HepG2 (cell line): Measurements from ENCODE around the gene CDC42EP5. TPM values are rescaled to one million over a fixed set of nuclear protein-coding genes. Genes with fewer than 3 reads are reported as not detected.

Experiments
- ATAC-seq: fragments of 200-7000 bp; cut with Tn5 transposase; 3 replicates; pipeline ENCODE4 v1.9.1; 2020; ENCODE audit warnings: mild to moderate bottlenecking, moderate library complexity
- BruUV-seq: library from RNA; stranded (reverse); fragments of 400-500 nt; replicated peaks from 2 replicates; lab custom pipeline; 2021; lab: Mats Ljungman, UMichigan
- CTCF ChIA-PET: fragments of 300-600 bp; formaldehyde crosslinking; extraction: SDS; loops from one replicate; lab custom pipeline; 2021; ENCODE audit warnings: low total read pairs, inconsistent platforms, low intra/inter-chr PET ratio; lab: Yijun Ruan, JAX
- POLR2A ChIA-PET: fragments of 350-600 bp; sonication (Branson Sonifier 250); formaldehyde crosslinking; loops from one replicate; lab custom pipeline; 2020; ENCODE audit warnings: antibody characterized with exemption, inconsistent platforms; lab: Yijun Ruan, JAX
- DNase-seq: peaks from one replicate; pipeline ENCODE4 v3.0.0-alpha.2; 2015; ENCODE audit warnings: low spot score
- FAIRE-seq: peaks from 3 replicates; lab custom pipeline; 2011; peaks lifted over from hg19 to GRCh38; lab: Jason Lieb, UNC
- H2AFZ ChIP-seq: one replicate; pipeline ENCODE4 v1.6.1; 2011; ENCODE audit warnings: low read length, inconsistent platforms
- H3K27ac ChIP-seq: fragments of 300-600 bp; 3 replicates; pipeline ENCODE4 v1.8.0; 2011; ENCODE audit warnings: mixed run types, mild to moderate bottlenecking, mixed read lengths, low read length, inconsistent platforms; ENCODE audit not compliant: insufficient read depth; ENCODE audit errors: extremely low read length
- H3K27me3 ChIP-seq, 2 experiments: fragments of 200-600 bp in 1 of 2; 2 replicates in 1 of 2; 3 replicates in 1 of 2; pipeline versions ENCODE4 v1.6.0 to v1.8.0; 2011; ENCODE audit warnings: low read length in 2 of 2, mild to moderate bottlenecking in 2 of 2, moderate library complexity in 2 of 2, inconsistent platforms in 1 of 2; ENCODE audit not compliant: insufficient read depth in 2 of 2, control insufficient read depth in 1 of 2
- H3K36me3 ChIP-seq, 2 experiments: fragments of 200-600 bp in 1 of 2; replicated peaks in 1 of 2; 2 replicates in 1 of 2; 3 replicates in 1 of 2; pipeline versions ENCODE4 v1.5.1 to v1.8.0; 2011; ENCODE audit warnings: low read length in 2 of 2, inconsistent platforms in 1 of 2; ENCODE audit not compliant: insufficient read depth in 2 of 2, control insufficient read depth in 1 of 2
- H3K4me1 ChIP-seq: 2 replicates; pipeline ENCODE4 v1.5.1; 2012; ENCODE audit warnings: low read length, inconsistent platforms; ENCODE audit not compliant: insufficient read depth
- H3K4me2 ChIP-seq: 2 replicates; pipeline ENCODE4 v1.6.0; 2011; ENCODE audit warnings: low read depth, low read length, inconsistent platforms
- H3K4me3 ChIP-seq, 3 experiments: fragments of 200-600 bp in 1 of 3; sonication (generic), shearing (Covaris generic) in 1 of 3; replicated peaks in 1 of 3; 2 replicates each; pipeline ENCODE4 v1.5.1; 2011 to 2016; ENCODE audit warnings: low read length in 3 of 3, inconsistent platforms in 2 of 3, low read depth in 2 of 3, mild to moderate bottlenecking in 2 of 3, control low read depth in 1 of 3, mixed read lengths in 1 of 3; ENCODE audit not compliant: insufficient read depth in 1 of 3
- H3K79me2 ChIP-seq: one replicate; pipeline ENCODE4 v1.6.1; 2011; ENCODE audit warnings: low read length, inconsistent platforms; ENCODE audit not compliant: insufficient read depth
- H3K9ac ChIP-seq: 2 replicates; pipeline ENCODE4 v1.6.0; 2011; ENCODE audit warnings: mild to moderate bottlenecking, low read depth, low read length, inconsistent platforms; ENCODE audit not compliant: insufficient read depth
- H3K9me3 ChIP-seq: 2 replicates; pipeline ENCODE4 v1.5.1; 2012; ENCODE audit warnings: mild to moderate bottlenecking, low read length
- H4K20me1 ChIP-seq: 2 replicates; pipeline ENCODE4 v1.6.0; 2011; ENCODE audit warnings: inconsistent platforms, mild to moderate bottlenecking, low read length, moderate library complexity; ENCODE audit not compliant: insufficient read depth
- GATAD2A ChIP-seq: IDR thresholded peaks from 2 replicates; pipeline ENCODE4 v1.6.1; 2016
- GZF1 ChIP-seq: sonication (generic); formaldehyde crosslinking; IDR thresholded peaks from 2 replicates; pipeline ENCODE4 v1.5.1; 2020; ENCODE audit warnings: mild to moderate bottlenecking, missing genetic modification reagents
- HNF4A ChIP-seq: sonication (generic); formaldehyde crosslinking; IDR thresholded peaks from 2 replicates; pipeline ENCODE4 v1.4.0; 2020; ENCODE audit warnings: missing genetic modification reagents
- IKZF4 ChIP-seq: sonication (generic); formaldehyde crosslinking; IDR thresholded peaks from 2 replicates; pipeline ENCODE4 v1.5.1; 2020; ENCODE audit warnings: borderline replicate concordance, mild to moderate bottlenecking, low read depth, missing genetic modification reagents; ENCODE audit errors: not compliant biosample characterization
- NR2F6 ChIP-seq, 2 experiments: IDR thresholded peaks; 2 replicates each; pipeline ENCODE4 v1.6.1; 2016; ENCODE audit warnings: antibody characterized with exemption in 1 of 2, mild to moderate bottlenecking in 1 of 2
- RARA ChIP-seq: IDR thresholded peaks from 2 replicates; pipeline ENCODE4 v1.6.1; 2016; ENCODE audit warnings: missing genetic modification reagents, missing compliant biosample characterization
- SMC3 ChIP-seq: IDR thresholded peaks from 2 replicates; pipeline ENCODE4 v1.6.1; 2011; ENCODE audit warnings: low read length, improper control_type of control experiment
- SRF ChIP-seq: IDR thresholded peaks from 2 replicates; pipeline ENCODE4 v1.6.1; 2011; ENCODE audit warnings: mild to moderate bottlenecking, low read depth, low read length, moderate library complexity
- TBX3 ChIP-seq: fragments of 450-650 bp; IDR thresholded peaks from 2 replicates; pipeline ENCODE4 v1.6.1; 2017; ENCODE audit warnings: antibody characterized with exemption, mild to moderate bottlenecking, inconsistent platforms, borderline replicate concordance
- ZFP62 ChIP-seq: sonication (generic); formaldehyde crosslinking; IDR thresholded peaks from 2 replicates; pipeline ENCODE4 v1.4.0; 2020; ENCODE audit warnings: missing genetic modification reagents
- ZFP90 ChIP-seq: sonication (generic); formaldehyde crosslinking; IDR thresholded peaks from 2 replicates; pipeline ENCODE4 v1.8.0; 2022; ENCODE audit warnings: missing genetic modification reagents, mild to moderate bottlenecking, inconsistent platforms, borderline replicate concordance
- ZNF468 ChIP-seq: sonication (generic); formaldehyde crosslinking; IDR thresholded peaks from 2 replicates; pipeline ENCODE4 v1.8.0; 2022; ENCODE audit warnings: mild to moderate bottlenecking, moderate library complexity, missing genetic modification reagents
- WGBS: methylation state at CpG from one replicate; pipeline ENCODE4 v1.1.6; 2017; ENCODE audit warnings: low lambda C conversion rate; 5-methylcytosine and 5-hydroxymethylcytosine counted together
- in situ Hi-C: cut with HindIII; loops from 2 replicates; pipeline ENCODE4 v1.10.0; 2017; ENCODE audit warnings: low pct_unique_long_range_greater_than_20kb; ENCODE audit not compliant: extremely low pct_ligation_motif_present
- intact Hi-C: fragments of 100-400 bp; cut with micrococcal nuclease; formaldehyde crosslinking; loops from one replicate; pipeline ENCODE4 v1.10.0; 2022; ENCODE audit not compliant: unreplicated experiment
- polyA plus RNA-seq, 8 experiments: library from polyadenylated mRNA; depleted of rRNA in 3 of 8; stranded (reverse) in 7 of 8; unstranded in 1 of 8; fragments of >200 nt; fragmentation: Illumina TruSeq in 4 of 8; extraction: Trizol in 4 of 8; gene quantifications; 2 replicates each; pipeline versions ENCODE4 v1.2.1 to v1.2.3, GENCODE V29; 2011 to 2016; ENCODE audit warnings: low read depth in 4 of 8, missing spikeins in 1 of 8, mixed read lengths in 1 of 8; ENCODE audit not compliant: insufficient read depth in 1 of 8
- total RNA-seq, 5 experiments: library from RNA; depleted of rRNA; stranded (reverse); fragments of >200 nt; fragmentation: Illumina TruSeq; extraction: Trizol; gene quantifications; 2 replicates each; pipeline ENCODE4 v1.2.3, GENCODE V29; 2016; ENCODE audit warnings: low read depth in 1 of 5
- TF ChIP-seq, protein P1 (sequence below): sonication (generic); formaldehyde crosslinking; IDR thresholded peaks from 2 replicates; pipeline ENCODE4 v1.4.0; 2020; ENCODE audit warnings: missing genetic modification reagents
- TF ChIP-seq, protein P2 (sequence below): sonication (generic); formaldehyde crosslinking; IDR thresholded peaks from 2 replicates; pipeline ENCODE4 v1.5.0; 2020; ENCODE audit warnings: missing genetic modification reagents
- TF ChIP-seq, protein P3 (sequence below): sonication (generic); formaldehyde crosslinking; IDR thresholded peaks from 2 replicates; pipeline ENCODE4 v1.4.0; 2020; ENCODE audit warnings: missing genetic modification reagents
- TF ChIP-seq, protein P4 (sequence below): sonication (generic); formaldehyde crosslinking; IDR thresholded peaks from 2 replicates; pipeline ENCODE4 v1.5.1; 2020; ENCODE audit warnings: missing genetic modification reagents, mild to moderate bottlenecking, borderline replicate concordance
- TF ChIP-seq, protein P5 (sequence below): sonication (generic); formaldehyde crosslinking; IDR thresholded peaks from 2 replicates; pipeline ENCODE4 v1.4.0; 2020; ENCODE audit warnings: mild to moderate bottlenecking, missing genetic modification reagents

CDC42EP5 gene
- total and polyA plus RNA-seq, 2 of the 13 experiments (the other 11 are each of a cell fraction or from before 2014, with no cell fraction given): 0.41 to 1.6 TPM

DNA sequence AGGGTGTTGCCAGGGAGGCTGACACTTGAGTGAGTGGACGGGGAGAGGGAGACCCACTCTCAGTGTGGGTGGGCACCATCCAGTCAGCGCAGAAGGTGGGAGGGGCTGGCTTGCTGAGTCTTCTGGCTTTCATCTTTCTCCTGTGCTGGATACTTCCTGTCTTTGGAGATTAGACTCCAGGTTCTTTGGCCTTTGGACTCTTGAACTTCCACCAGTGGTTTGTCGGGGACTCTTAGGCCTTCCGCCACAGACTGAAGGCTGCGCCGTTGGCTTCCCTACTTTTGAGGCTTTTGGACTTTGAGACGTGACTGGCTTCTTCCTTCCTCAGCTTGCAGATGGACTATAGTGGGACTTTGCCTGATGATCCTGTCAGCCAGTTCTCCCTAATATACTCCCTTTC lies 28.4 kb downstream of the CDC42EP5 start:
- ChIA-PET POLR2A (interaction anchor here (1.6 kb wide), 1 partner anchor 18 kb away, joined by 3 read pairs; no protein-coding TSS in a partner anchor), CTCF (no interaction called here)
- Histone ChIP-seq H3K4me1 (peaks cover 28% of the 10 kb centered on the region), H2AFZ (no peak overlapping the region), H3K27me3 (no peaks in the 10 kb centered on the region; a peak in 1 of 5 replicates), H3K4me3 (no peak overlapping the region), H3K27ac (no peak overlapping the region), H3K36me3 (peaks cover 0 to 4% of the 10 kb centered on the region in 2 experiments; a peak in 1 of 5 replicates), H3K9ac (no peak overlapping the region), H3K79me2 (peaks cover 23% of the 10 kb centered on the region), H3K9me3 (no peaks in the 10 kb centered on the region), H4K20me1 (peaks cover 3% of the 10 kb centered on the region), H3K4me2 (peak overlapping the region; percentile 36; the same call in 1 of the 2 replicates)
- no peak for FAIRE-seq
- 67% methylated on average over 7 of the region's 7 CpGs for WGBS
- no peak for ATAC-seq
- in situ Hi-C loops (no loop called here), intact Hi-C loops (no loop called here)
- DNase-seq: no peak
- no TSS peak for BruUV-seq
- TF ChIP-seq IKZF4 (no peak), SRF (no peak), NR2F6 (IDR thresholded peaks at IDR 0.05) (no peak), NR2F6 (CRISPR knock-in tag; IDR thresholded peaks at IDR 0.05) (no peak), ZNF468 (CRISPR knock-in tag) (no peak), TBX3 (no peak), GZF1 (CRISPR knock-in tag) (no peak), ZFP90 (CRISPR knock-in tag) (no peak), GATAD2A (CRISPR knock-in tag) (peak; percentile 21; the same call in 1 of the 2 replicates), SMC3 (no peak), RARA (peak; percentile 59), ZFP62 (CRISPR knock-in tag) (no peak), HNF4A (CRISPR knock-in tag) (peak; percentile 69)
- TF ChIP-seq, protein P1, sequence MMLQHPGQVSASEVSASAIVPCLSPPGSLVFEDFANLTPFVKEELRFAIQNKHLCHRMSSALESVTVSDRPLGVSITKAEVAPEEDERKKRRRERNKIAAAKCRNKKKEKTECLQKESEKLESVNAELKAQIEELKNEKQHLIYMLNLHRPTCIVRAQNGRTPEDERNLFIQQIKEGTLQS (CRISPR knock-in tag): no peak
- TF ChIP-seq, protein P2, sequence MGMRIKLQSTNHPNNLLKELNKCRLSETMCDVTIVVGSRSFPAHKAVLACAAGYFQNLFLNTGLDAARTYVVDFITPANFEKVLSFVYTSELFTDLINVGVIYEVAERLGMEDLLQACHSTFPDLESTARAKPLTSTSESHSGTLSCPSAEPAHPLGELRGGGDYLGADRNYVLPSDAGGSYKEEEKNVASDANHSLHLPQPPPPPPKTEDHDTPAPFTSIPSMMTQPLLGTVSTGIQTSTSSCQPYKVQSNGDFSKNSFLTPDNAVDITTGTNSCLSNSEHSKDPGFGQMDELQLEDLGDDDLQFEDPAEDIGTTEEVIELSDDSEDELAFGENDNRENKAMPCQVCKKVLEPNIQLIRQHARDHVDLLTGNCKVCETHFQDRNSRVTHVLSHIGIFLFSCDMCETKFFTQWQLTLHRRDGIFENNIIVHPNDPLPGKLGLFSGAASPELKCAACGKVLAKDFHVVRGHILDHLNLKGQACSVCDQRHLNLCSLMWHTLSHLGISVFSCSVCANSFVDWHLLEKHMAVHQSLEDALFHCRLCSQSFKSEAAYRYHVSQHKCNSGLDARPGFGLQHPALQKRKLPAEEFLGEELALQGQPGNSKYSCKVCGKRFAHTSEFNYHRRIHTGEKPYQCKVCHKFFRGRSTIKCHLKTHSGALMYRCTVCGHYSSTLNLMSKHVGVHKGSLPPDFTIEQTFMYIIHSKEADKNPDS (CRISPR knock-in tag): no peak
- TF ChIP-seq, protein P3, sequence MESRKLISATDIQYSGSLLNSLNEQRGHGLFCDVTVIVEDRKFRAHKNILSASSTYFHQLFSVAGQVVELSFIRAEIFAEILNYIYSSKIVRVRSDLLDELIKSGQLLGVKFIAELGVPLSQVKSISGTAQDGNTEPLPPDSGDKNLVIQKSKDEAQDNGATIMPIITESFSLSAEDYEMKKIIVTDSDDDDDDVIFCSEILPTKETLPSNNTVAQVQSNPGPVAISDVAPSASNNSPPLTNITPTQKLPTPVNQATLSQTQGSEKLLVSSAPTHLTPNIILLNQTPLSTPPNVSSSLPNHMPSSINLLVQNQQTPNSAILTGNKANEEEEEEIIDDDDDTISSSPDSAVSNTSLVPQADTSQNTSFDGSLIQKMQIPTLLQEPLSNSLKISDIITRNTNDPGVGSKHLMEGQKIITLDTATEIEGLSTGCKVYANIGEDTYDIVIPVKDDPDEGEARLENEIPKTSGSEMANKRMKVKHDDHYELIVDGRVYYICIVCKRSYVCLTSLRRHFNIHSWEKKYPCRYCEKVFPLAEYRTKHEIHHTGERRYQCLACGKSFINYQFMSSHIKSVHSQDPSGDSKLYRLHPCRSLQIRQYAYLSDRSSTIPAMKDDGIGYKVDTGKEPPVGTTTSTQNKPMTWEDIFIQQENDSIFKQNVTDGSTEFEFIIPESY (CRISPR knock-in tag): peak; percentile 92
- TF ChIP-seq, protein P4, sequence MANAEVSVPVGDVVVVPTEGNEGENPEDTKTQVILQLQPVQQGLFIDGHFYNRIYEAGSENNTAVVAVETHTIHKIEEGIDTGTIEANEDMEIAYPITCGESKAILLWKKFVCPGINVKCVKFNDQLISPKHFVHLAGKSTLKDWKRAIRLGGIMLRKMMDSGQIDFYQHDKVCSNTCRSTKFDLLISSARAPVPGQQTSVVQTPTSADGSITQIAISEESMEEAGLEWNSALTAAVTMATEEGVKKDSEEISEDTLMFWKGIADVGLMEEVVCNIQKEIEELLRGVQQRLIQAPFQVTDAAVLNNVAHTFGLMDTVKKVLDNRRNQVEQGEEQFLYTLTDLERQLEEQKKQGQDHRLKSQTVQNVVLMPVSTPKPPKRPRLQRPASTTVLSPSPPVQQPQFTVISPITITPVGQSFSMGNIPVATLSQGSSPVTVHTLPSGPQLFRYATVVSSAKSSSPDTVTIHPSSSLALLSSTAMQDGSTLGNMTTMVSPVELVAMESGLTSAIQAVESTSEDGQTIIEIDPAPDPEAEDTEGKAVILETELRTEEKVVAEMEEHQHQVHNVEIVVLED (CRISPR knock-in tag): no peak
- TF ChIP-seq, protein P5, sequence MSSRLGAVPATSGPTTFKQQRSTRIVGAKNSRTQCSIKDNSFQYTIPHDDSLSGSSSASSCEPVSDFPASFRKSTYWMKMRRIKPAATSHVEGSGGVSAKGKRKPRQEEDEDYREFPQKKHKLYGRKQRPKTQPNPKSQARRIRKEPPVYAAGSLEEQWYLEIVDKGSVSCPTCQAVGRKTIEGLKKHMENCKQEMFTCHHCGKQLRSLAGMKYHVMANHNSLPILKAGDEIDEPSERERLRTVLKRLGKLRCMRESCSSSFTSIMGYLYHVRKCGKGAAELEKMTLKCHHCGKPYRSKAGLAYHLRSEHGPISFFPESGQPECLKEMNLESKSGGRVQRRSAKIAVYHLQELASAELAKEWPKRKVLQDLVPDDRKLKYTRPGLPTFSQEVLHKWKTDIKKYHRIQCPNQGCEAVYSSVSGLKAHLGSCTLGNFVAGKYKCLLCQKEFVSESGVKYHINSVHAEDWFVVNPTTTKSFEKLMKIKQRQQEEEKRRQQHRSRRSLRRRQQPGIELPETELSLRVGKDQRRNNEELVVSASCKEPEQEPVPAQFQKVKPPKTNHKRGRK (CRISPR knock-in tag): no peak
